Natural killer cell (primary cell): ENCODE results near the gene NFIL3. TPM values are rescaled to one million over a fixed set of nuclear protein-coding genes. Genes with fewer than 3 reads are reported as not detected.
"Not testable (repeated sequence)": the region's sequence is repeated elsewhere in the genome, so short reads cannot be mapped to it uniquely, and the experiment has no call there.

Source experiments
- ATAC-seq, 3 donors: fragments of 150-1000 bp in 2 of 3; fragments of 200-7000 bp in 1 of 3; cut with Tn5 transposase; 1 replicate in 1 of 3; 2 replicates in 2 of 3; pipeline ENCODE4 v1.10.0; 2021; ENCODE audit warnings: mild to moderate bottlenecking in 2 of 3, moderate library complexity in 2 of 3
- DNase-seq, 2 donors: peaks; one replicate each; pipeline versions ENCODE4 v3.0.0 to v3.0.0-alpha.2; 2013 to 2021; ENCODE audit warnings: mixed read lengths in 1 of 2
- H3K27ac ChIP-seq: one replicate; pipeline ENCODE4 v1.5.1; 2013; ENCODE audit warnings: mild to moderate bottlenecking, low read length
- H3K27me3 ChIP-seq: one replicate; pipeline ENCODE4 v1.6.1; 2013; ENCODE audit warnings: low read length; ENCODE audit not compliant: control insufficient read depth, insufficient read depth
- H3K36me3 ChIP-seq: one replicate; pipeline ENCODE4 v1.6.1; 2013; ENCODE audit warnings: low read length; ENCODE audit not compliant: control insufficient read depth, insufficient read depth
- H3K4me1 ChIP-seq: one replicate; pipeline ENCODE4 v1.6.1; 2013; ENCODE audit warnings: low read length; ENCODE audit not compliant: control insufficient read depth, insufficient read depth
- H3K4me3 ChIP-seq: one replicate; pipeline ENCODE4 v1.5.1; 2013; ENCODE audit warnings: low read length
- H3K9me3 ChIP-seq: one replicate; pipeline ENCODE4 v1.6.1; 2013; ENCODE audit warnings: low read length; ENCODE audit not compliant: control insufficient read depth, insufficient read depth
- H3K27ac Mint-ChIP-seq, 2 donors: one replicate each; pipeline ENCODE4 v1.8.0; 2022; ENCODE audit warnings: mild to moderate bottlenecking in 2 of 2, mixed read lengths in 2 of 2, moderate library complexity in 1 of 2
- H3K27me3 Mint-ChIP-seq, 2 donors: one replicate each; pipeline ENCODE4 v1.8.0; 2022; ENCODE audit warnings: low read depth in 2 of 2, mixed read lengths in 2 of 2
- H3K36me3 Mint-ChIP-seq: one replicate; pipeline ENCODE4 v1.8.0; 2022; ENCODE audit warnings: mixed read lengths
- H3K4me1 Mint-ChIP-seq, 2 donors: one replicate each; pipeline ENCODE4 v1.8.0; 2022; ENCODE audit warnings: mixed read lengths in 2 of 2
- H3K4me3 Mint-ChIP-seq: one replicate; pipeline ENCODE4 v1.8.0; 2022; ENCODE audit warnings: mild to moderate bottlenecking, moderate library complexity, mixed read lengths
- H3K9me3 Mint-ChIP-seq, 2 donors: one replicate each; pipeline ENCODE4 v1.8.0; 2022; ENCODE audit warnings: mixed read lengths in 2 of 2
- WGBS: methylation state at CpG from one replicate; pipeline ENCODE4 v1.1.7; 2013; ENCODE audit warnings: missing lambda C conversion rate; ENCODE audit not compliant: insufficient coverage; 5-methylcytosine and 5-hydroxymethylcytosine counted together
- intact Hi-C: fragments of 100-400 bp; cut with micrococcal nuclease; formaldehyde crosslinking; loops from one replicate; pipeline ENCODE4 v1.14.2; 2022
- total RNA-seq, 4 donors: library from RNA; stranded (reverse); fragments of 120-200 nt in 1 of 4; gene quantifications; one replicate each; pipeline versions ENCODE4 v1.2.3 to v1.2.4, GENCODE V29; 2013 to 2022
- TF ChIP-seq, protein P1 (sequence below): fragments of 200-600 bp; IDR thresholded peaks from one replicate; pipeline ENCODE4 v1.8.0; 2022; ENCODE audit warnings: antibody characterized with exemption

NFIL3 gene
- total RNA-seq, 3 donors from 2014 or later (not counting 1 experiment from before 2014, with no cell fraction given) = 94.6 to 98.0 (median 97.0) TPM

DNA sequence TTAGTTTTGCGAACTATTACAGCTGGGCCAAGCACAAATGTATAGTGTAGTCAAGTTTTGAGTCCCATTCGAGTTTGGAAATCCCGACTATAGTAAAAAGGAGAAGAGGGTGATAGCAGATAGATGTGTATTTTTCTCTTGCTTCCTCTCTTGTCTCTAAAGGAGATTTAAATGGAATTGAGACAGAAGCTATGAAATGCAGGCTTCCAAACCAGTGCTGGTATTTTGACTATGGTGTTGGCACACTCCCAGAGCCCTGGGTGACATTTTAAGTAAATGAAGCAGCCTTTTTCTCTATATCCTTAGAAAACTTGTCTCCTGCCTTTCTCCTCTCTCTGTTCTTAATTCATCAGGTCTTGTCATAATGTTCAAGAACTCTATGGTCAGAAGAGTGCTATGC lies 44.2 kb downstream of the NFIL3 start:
- ATAC-seq = no peak
- H3K9me3 Mint-ChIP-seq = no peaks in the 10 kb centered on the region
- Histone ChIP-seq H3K27ac (no peak overlapping the region), H3K4me1 (peaks cover 16% of the 10 kb centered on the region), H3K4me3 (no peak overlapping the region), H3K27me3 (no peaks in the 10 kb centered on the region), H3K9me3 (no peaks in the 10 kb centered on the region), H3K36me3 (no peaks in the 10 kb centered on the region)
- H3K36me3 Mint-ChIP-seq = no peaks in the 10 kb centered on the region
- TF ChIP-seq, protein P1, sequence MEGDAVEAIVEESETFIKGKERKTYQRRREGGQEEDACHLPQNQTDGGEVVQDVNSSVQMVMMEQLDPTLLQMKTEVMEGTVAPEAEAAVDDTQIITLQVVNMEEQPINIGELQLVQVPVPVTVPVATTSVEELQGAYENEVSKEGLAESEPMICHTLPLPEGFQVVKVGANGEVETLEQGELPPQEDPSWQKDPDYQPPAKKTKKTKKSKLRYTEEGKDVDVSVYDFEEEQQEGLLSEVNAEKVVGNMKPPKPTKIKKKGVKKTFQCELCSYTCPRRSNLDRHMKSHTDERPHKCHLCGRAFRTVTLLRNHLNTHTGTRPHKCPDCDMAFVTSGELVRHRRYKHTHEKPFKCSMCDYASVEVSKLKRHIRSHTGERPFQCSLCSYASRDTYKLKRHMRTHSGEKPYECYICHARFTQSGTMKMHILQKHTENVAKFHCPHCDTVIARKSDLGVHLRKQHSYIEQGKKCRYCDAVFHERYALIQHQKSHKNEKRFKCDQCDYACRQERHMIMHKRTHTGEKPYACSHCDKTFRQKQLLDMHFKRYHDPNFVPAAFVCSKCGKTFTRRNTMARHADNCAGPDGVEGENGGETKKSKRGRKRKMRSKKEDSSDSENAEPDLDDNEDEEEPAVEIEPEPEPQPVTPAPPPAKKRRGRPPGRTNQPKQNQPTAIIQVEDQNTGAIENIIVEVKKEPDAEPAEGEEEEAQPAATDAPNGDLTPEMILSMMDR = no peak
- intact Hi-C loops = loop anchor here (5.0 kb wide), 1 partner anchor 38 kb away; no protein-coding TSS in a partner anchor
- no peaks in the 10 kb centered on the region for H3K27me3 Mint-ChIP-seq
- DNase-seq = no peak
- 45% methylated on average over 3 of the region's 3 CpGs for WGBS
- H3K4me3 Mint-ChIP-seq = no peak overlapping the region
- peaks cover 18 to 19% of the 10 kb centered on the region in 2 donors for H3K4me1 Mint-ChIP-seq
- H3K27ac Mint-ChIP-seq = no peak overlapping the region

GRCh38 chr9:91378695-91379127 lies 44.9 kb downstream of the NFIL3 start:
- Histone ChIP-seq H3K9me3 (no peaks in the 10 kb centered on the region), H3K27me3 (no peaks in the 10 kb centered on the region), H3K36me3 (no peaks in the 10 kb centered on the region), H3K4me3 (no peak overlapping the region), H3K27ac (no peak overlapping the region), H3K4me1 (peaks cover 16% of the 10 kb centered on the region)
- H3K4me3 Mint-ChIP-seq = no peak overlapping the region
- peaks cover 18 to 19% of the 10 kb centered on the region in 2 donors for H3K4me1 Mint-ChIP-seq
- 83% methylated on average over 1 of the region's 2 CpGs for WGBS
- no peaks in the 10 kb centered on the region for H3K27me3 Mint-ChIP-seq
- TF ChIP-seq, protein P1 = no peak
- H3K27ac Mint-ChIP-seq = no peak overlapping the region
- no peaks in the 10 kb centered on the region for H3K9me3 Mint-ChIP-seq
- ATAC-seq (no peak), DNase-seq (no peak)
- no peaks in the 10 kb centered on the region for H3K36me3 Mint-ChIP-seq
- intact Hi-C loops = loop anchor here (5.0 kb wide), 1 partner anchor 39 kb away; no protein-coding TSS in a partner anchor

DNA sequence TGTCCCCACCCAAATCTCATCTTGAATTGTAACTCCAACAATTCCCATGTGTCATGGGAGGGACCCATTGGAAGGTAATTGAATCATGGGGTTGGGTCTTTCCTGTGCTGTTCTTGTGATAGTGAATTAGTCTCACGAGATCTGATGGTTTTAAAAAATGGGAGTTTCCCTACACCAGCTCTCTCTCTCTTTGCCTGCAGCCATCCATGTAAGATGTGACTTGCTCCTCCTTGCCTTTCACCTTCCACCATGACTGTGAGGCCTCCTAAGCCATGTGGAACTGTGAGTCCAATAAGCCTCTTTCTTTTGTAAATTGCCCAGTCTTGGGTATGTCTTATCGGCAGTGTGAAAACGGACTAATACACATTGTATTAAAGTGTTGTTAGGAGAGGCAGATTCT lies 45.6 kb downstream of the NFIL3 start:
- not testable (repeated sequence) for H3K36me3 Mint-ChIP-seq, H3K27me3 ChIP-seq, DNase-seq, H3K27ac ChIP-seq, H3K9me3 Mint-ChIP-seq, H3K27me3 Mint-ChIP-seq, H3K27ac Mint-ChIP-seq, ATAC-seq, H3K4me3 ChIP-seq, H3K36me3 ChIP-seq, H3K9me3 ChIP-seq, H3K4me3 Mint-ChIP-seq
- intact Hi-C loops = loop anchor here (5.0 kb wide), 1 partner anchor 39 kb away; no protein-coding TSS in a partner anchor
- WGBS = no CpG with 5 or more reads among the region's 3 CpGs
- peaks cover 18 to 19% of the 10 kb centered on the region in 2 donors for H3K4me1 Mint-ChIP-seq
- H3K4me1 ChIP-seq = peaks cover 16% of the 10 kb centered on the region

GRCh38 chr9:91376239-91376638 lies 47.4 kb downstream of the NFIL3 start:
- H3K27me3 ChIP-seq = no peaks in the 10 kb centered on the region
- Mint-ChIP-seq H3K9me3 (no peaks in the 10 kb centered on the region), H3K27ac (peak overlapping the region; percentile 22 to 81), H3K27me3 (no peaks in the 10 kb centered on the region), H3K4me3 (peak overlapping the region; percentile 25), H3K36me3 (no peaks in the 10 kb centered on the region), H3K4me1 (peaks cover 18 to 19% of the 10 kb centered on the region in 2 donors)
- no peaks in the 10 kb centered on the region for H3K36me3 ChIP-seq
- ATAC-seq = peak; percentile 73 to 91 (median 87)
- TF ChIP-seq, protein P1 = no peak
- no peak for DNase-seq
- 17% methylated on average over 4 of the region's 4 CpGs for WGBS
- no peak overlapping the region for H3K4me3 ChIP-seq
- intact Hi-C loops = loop anchor here (5.0 kb wide), 1 partner anchor 41 kb away; no protein-coding TSS in a partner anchor
- peak overlapping the region; percentile 17 for H3K27ac ChIP-seq
- H3K9me3 ChIP-seq = no peaks in the 10 kb centered on the region
- peaks cover 16% of the 10 kb centered on the region for H3K4me1 ChIP-seq
